OCI-M2 (cell line): Measurements from ENCODE around the gene RNU1-3.
"Not testable (repeated sequence)": the region's sequence is repeated elsewhere in the genome, so short reads cannot be mapped to it uniquely, and the experiment has no call there.

Experiments
- DNase-seq: peaks from one replicate; lab custom pipeline; 2025; ENCODE audit not compliant: unreplicated experiment; lab: John Stamatoyannopoulos, UW

RNU1-3 gene

DNA sequence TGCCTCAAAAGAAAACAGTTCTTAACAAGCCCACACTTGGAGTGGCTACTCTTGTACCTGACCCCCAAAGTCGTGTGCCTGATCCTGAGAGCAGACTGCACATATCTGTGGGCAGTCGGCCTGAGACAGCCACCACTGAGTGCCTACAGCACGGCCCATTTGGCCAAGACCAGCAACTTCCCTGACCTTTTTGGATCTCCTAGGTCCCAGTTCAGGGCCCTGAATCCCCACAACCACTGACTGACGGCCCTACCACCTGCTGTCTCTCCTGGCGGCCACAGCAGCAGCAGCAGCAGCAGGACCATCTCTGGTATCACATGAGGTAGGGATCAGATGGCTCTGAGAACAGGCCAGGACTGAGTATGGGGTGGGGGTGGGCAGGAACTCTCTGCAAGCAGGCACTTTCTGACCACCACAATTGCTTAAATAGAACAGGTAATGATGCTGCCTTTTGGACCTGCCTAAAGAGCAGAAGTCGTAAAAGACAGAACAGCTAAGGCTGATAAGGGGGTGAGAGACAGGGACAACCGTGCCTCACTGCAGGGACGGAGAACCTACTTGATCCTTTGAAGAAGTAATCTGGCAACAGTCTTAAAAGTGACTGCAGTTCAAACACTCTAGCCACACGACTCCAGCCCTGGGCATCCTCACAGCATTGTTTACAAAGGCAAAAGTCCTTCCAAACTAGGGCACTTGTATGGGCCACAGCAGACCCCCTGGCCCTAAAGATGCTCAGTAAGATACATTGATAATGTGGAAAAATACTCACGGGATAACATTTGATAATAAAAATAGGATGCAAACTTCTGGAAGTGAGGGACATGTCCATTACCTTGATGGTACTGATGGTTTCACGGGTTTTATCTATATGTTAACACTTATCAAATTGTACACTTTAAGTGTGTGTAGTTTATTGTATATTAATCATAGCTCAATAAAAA is 27.4 kb downstream of the RNU1-3 start:
- DNase-seq = not testable (repeated sequence)

GRCh38 chr1:16637941-16638778 is 28.6 kb downstream of the RNU1-3 start:
- not testable (repeated sequence) for DNase-seq

DNA sequence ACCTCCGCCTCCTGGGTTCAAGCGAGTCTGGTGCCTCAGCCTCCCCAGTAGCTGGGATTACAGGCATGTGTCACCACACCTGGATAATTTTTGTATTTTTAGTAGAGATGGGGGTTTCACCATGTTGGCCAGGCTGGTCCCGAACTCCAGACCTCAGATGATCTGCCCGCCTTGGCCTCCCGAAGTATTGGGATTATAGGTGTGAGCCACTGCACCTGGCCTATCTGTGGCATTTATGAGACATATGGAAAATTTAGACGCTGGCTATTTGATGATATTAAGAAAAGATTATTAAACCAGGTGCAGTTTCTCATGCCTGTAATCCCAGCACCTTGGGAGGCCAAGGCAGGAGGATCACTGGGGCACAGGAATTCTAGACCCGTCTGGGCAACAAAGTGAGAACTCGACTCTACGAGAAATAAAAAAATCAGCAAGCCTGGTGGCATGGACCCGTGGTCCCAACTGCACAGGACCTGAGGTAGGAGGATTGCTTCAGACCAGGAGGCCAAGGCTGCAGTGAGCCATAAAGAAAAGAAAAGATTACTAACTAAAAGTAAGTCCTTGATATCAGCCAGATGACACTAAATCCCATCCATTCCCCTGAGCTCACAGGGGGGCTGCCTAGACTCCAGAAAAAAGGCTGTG is 30.1 kb downstream of the RNU1-3 start:
- not testable (repeated sequence) for DNase-seq

- not testable (repeated sequence) for DNase-seq
Observed at GRCh38 chr1:16635959-16636358, 30.8 kb downstream of the RNU1-3 start.

GRCh38 chr1:16633540-16634282 is 33.0 kb downstream of the RNU1-3 start:
- DNase-seq = not testable (repeated sequence)

DNA sequence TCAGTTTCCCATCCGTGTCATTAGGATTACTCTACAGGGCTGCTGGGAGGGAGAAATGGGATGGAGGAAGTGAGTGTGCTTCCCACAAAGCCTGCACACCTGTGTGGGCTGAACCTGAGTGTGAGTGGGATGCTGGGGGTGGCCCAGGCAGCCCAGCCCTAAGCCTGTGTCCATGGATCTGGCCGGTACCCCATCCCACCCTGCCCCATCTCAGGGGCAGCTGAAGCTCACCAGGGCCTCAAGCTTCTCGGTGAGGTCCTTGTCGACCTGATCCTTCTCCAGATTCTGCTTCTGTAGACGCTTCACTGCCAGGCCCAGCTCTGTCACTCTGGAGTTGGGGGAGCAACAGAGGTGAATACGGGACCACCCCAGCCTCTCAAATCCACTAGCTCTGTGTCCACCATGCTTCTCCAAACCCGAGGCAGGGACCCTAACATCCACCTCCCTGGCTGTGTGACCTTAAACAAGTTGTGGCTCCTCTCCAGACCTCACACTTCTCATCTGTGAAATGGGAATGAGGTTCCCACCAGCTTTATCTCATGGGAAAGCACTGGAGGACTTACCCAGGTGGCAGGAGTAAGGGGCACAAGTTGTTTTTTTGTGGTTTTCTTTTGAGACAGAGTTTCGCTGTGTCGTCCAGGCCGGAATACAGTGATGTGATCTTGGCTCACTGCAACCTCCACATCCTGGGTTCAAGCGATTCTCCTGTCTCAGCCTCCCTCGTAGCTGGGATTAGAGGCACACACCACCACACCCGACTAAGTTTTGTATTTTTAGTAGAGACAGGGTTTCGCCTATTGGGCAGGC is 34.5 kb downstream of the RNU1-3 start:
- not testable (repeated sequence) for DNase-seq

- no peak for DNase-seq
Observed at GRCh38 chr1:16631248-16632043, 35.3 kb downstream of the RNU1-3 start.

DNA sequence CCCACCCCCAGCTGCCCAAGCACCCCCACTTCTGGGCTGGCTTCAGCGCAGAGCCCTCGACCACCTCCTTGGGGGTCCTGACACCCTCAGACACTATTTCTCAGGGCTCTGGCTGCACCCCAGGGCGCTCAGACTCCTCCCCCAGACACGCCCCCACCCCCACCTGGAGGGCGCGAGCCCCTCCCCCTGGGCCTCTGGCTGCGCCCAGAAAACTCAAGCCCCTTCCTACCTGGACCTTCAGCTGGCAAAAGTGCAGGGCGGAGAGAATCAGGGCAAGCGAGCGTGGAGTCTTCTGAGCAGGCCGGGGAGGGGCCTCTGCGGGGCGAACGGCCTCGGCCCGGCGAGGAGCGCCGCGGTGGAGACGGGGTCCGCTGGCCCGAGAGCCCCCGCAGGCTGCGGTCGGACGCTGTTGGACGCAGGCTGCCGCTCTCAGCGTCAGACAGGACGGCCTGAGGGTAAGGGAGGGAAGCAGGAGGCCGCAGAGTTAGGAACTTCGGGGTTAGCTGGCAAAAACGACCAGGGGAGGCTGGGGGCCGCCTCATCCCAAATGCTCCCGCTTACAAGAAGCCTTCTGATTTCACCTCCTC is 36.0 kb downstream of the RNU1-3 start:
- DNase-seq = no peak

GRCh38 chr1:16629916-16630530 is 36.7 kb downstream of the RNU1-3 start:
- not testable (repeated sequence) for DNase-seq

GRCh38 chr1:16628361-16629111 is 38.2 kb downstream of the RNU1-3 start:
- DNase-seq = no peak

GRCh38 chr1:16626409-16626983 is 40.3 kb downstream of the RNU1-3 start:
- DNase-seq = not testable (repeated sequence)

GRCh38 chr1:16625497-16626408 is 41.0 kb downstream of the RNU1-3 start:
- no peak for DNase-seq

- not testable (repeated sequence) for DNase-seq
Observed at GRCh38 chr1:16623812-16624719, 42.7 kb downstream of the RNU1-3 start.

GRCh38 chr1:16623337-16623736 is 43.4 kb downstream of the RNU1-3 start:
- DNase-seq = not testable (repeated sequence)
